ENCODE measurements around the gene SYTL3. TPM values are rescaled to one million over a fixed set of nuclear protein-coding genes. Genes with fewer than 3 reads are reported as not detected.
A peak's percentile ranks its signal among the peaks of the same experiment; 100 is the strongest.
"Not testable (repeated sequence)": the region's sequence is repeated elsewhere in the genome, so short reads cannot be mapped to it uniquely, and the experiment has no call there.

The SYTL3 gene
- total RNA-seq, 4 donors from 2014 or later: 1.8 to 5.7 (median 2.9) TPM

DNA sequence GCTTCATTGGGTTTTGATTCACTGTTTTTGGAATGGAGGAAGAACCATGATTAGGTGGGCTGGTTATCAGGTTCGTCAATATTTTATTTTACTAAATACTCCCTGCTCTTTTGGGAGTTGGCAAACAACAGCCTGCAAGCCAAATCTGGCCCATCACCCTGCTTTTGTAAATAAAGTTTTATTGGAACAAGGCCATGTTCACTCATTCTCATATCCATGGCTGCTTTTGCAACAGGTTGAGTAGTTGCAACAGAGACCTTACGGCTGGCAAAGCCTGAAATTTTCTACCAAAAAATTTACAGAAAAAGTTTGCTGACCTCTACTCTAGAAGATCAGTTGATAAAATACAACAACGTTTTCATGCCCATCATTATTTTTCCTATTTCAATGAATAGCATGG lies 45.1 kb downstream of the SYTL3 start:
- intact Hi-C loops (cut with DNase I; ENCODE audit: low total_unique reads): loop anchor here (5.0 kb wide), 1 partner anchor 473 kb away; no protein-coding TSS in a partner anchor
- H3K4me3 ChIP-seq (ENCODE audit: low read depth, poor library complexity, severe bottlenecking): no peak overlapping the region
- WGBS, 2 donors: 86 to 91% methylated on average over 3 of the region's 3 CpGs
- peak in 1 of 2 donors; percentile 2 for DNase-seq (ENCODE audit: low spot score in 2 of 2)
- no peak for TF ChIP-seq POLR2A (IDR thresholded peaks at IDR 0.05)
- TF ChIP-seq, protein P1, sequence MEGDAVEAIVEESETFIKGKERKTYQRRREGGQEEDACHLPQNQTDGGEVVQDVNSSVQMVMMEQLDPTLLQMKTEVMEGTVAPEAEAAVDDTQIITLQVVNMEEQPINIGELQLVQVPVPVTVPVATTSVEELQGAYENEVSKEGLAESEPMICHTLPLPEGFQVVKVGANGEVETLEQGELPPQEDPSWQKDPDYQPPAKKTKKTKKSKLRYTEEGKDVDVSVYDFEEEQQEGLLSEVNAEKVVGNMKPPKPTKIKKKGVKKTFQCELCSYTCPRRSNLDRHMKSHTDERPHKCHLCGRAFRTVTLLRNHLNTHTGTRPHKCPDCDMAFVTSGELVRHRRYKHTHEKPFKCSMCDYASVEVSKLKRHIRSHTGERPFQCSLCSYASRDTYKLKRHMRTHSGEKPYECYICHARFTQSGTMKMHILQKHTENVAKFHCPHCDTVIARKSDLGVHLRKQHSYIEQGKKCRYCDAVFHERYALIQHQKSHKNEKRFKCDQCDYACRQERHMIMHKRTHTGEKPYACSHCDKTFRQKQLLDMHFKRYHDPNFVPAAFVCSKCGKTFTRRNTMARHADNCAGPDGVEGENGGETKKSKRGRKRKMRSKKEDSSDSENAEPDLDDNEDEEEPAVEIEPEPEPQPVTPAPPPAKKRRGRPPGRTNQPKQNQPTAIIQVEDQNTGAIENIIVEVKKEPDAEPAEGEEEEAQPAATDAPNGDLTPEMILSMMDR (IDR thresholded peaks at IDR 0.05): no peak

DNA sequence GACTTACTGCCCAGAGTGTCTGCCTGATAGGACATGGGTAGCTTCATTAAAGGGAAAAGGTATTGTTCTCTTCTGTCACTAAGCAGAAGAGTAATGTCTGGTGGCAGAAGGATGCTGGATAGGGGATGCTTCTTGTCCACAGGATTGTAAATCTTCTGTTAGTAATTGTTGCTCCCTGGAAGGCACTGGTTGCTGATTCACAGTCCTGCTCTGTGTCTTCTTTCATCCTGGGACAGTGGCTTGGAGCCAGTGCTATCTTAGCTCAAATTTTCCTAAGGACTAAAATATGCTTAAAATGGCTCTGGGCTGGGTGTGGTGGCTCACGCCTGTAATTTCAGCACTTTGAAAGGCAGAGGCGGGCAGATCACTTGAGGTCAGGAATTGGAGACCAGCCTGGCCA lies 48.0 kb downstream of the SYTL3 start:
- intact Hi-C loops (cut with DNase I; ENCODE audit: low total_unique reads): loop anchor here (5.0 kb wide), 1 partner anchor 476 kb away; no protein-coding TSS in a partner anchor
- 50 to 52% methylated on average over 2 of the region's 2 CpGs for WGBS, 2 donors
- H3K4me3 ChIP-seq (ENCODE audit: low read depth, poor library complexity, severe bottlenecking): no peak overlapping the region
- peak in 1 of 2 donors; percentile 36 for DNase-seq (ENCODE audit: low spot score in 2 of 2)
- TF ChIP-seq, protein P1 (IDR thresholded peaks at IDR 0.05): no peak
- TF ChIP-seq POLR2A (IDR thresholded peaks at IDR 0.05): no peak

DNA sequence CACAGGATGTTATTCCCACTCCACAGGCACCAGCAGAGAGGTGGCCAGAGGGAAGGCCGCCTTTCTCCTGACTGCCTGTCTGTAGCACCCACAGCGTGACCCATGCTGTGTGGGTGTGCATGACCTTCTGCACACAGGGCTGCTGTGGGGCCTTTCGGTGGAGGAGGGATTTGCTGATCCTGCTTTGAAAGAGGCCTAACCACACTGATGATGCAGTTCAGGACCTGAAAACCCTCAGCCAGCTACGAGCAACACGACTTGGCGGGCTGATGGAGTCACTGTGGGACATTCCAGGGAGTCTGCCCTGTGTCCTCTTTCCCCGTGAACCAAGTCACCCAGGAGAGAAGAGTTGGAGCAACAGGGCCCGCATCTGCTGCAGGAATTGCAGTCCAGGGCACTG lies 49.1 kb downstream of the SYTL3 start:
- no peak for TF ChIP-seq POLR2A (IDR thresholded peaks at IDR 0.05)
- TF ChIP-seq, protein P1 (IDR thresholded peaks at IDR 0.05): no peak
- DNase-seq (ENCODE audit: low spot score in 2 of 2): peak in 1 of 2 donors; percentile 81
- H3K4me3 ChIP-seq (ENCODE audit: low read depth, poor library complexity, severe bottlenecking): no peak overlapping the region
- 85 to 90% methylated on average over 7 of the region's 8 CpGs for WGBS, 2 donors
- intact Hi-C loops (cut with DNase I; ENCODE audit: low total_unique reads): loop anchor here (5.0 kb wide), 1 partner anchor 477 kb away; no protein-coding TSS in a partner anchor

DNA sequence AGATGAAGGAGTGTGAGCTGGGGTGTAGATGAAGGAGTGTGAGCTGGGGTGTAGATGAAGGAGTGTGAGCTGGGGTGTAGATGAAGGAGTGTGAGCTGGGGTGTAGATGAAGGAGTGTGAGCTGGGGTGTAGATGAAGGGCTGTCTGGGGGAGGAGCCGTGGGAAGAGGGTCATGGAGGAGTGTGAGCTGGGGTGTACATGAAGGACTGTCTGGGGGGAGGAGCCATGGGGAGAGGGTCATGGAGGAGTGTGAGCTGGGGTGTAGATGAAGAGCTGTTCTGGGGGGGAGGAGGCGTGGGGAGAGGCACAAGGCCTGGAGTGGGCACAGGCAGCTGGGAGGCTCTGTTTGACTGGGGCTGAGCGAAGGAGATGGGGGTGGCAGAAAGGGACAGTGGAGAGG lies 51.4 kb downstream of the SYTL3 start:
- intact Hi-C loops (cut with DNase I; ENCODE audit: low total_unique reads); DNase-seq (ENCODE audit: low spot score in 2 of 2); H3K4me3 ChIP-seq (ENCODE audit: low read depth, poor library complexity, severe bottlenecking): not testable (repeated sequence)
- 86 to 97% methylated on average over 3 of the region's 3 CpGs for WGBS, 2 donors

DNA sequence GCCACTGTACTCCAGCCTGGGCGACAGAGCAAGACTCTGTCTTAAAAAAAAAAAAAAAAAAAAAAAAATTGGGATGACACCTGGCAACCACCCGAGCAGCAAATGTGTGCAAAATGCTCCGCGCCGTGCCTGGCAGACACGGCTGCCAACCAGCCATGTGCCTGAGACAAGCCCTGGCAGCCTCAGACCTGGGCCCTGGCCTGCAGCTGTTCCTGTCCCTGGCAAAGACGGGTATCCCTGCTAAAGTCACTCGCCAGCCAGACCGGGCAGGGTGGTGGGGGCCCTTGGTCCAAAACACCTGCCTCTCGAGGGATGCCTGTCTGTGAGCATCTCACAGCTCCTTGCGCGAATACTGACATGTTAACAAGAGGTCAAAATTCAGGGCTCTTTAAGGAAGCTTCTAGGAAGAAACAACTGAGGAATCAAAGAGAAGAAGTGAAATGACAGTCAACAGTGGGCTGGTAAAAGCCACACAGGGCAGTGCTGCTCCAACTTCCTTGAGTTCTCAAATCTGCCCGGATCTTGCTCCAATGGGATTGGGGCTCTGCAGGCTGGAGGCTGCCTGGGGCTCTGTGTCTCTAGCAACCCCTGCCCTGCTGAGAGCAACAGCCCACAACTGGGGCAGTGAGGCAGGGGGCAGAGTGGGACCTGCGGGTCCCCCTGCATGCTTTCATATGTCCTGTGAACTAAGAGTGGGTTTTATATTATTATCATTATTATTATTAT lies 53.4 kb downstream of the SYTL3 start:
- H3K4me3 ChIP-seq (ENCODE audit: low read depth, poor library complexity, severe bottlenecking): no peak overlapping the region
- no peak for TF ChIP-seq POLR2A (IDR thresholded peaks at IDR 0.05)
- TF ChIP-seq, protein P1 (IDR thresholded peaks at IDR 0.05): no peak
- 37 to 54% methylated on average over 14 of the region's 14 CpGs for WGBS, 2 donors
- intact Hi-C loops (cut with DNase I; ENCODE audit: low total_unique reads): no loop called here
- peak; percentile 59 to 90 for DNase-seq (ENCODE audit: low spot score in 2 of 2)

DNA sequence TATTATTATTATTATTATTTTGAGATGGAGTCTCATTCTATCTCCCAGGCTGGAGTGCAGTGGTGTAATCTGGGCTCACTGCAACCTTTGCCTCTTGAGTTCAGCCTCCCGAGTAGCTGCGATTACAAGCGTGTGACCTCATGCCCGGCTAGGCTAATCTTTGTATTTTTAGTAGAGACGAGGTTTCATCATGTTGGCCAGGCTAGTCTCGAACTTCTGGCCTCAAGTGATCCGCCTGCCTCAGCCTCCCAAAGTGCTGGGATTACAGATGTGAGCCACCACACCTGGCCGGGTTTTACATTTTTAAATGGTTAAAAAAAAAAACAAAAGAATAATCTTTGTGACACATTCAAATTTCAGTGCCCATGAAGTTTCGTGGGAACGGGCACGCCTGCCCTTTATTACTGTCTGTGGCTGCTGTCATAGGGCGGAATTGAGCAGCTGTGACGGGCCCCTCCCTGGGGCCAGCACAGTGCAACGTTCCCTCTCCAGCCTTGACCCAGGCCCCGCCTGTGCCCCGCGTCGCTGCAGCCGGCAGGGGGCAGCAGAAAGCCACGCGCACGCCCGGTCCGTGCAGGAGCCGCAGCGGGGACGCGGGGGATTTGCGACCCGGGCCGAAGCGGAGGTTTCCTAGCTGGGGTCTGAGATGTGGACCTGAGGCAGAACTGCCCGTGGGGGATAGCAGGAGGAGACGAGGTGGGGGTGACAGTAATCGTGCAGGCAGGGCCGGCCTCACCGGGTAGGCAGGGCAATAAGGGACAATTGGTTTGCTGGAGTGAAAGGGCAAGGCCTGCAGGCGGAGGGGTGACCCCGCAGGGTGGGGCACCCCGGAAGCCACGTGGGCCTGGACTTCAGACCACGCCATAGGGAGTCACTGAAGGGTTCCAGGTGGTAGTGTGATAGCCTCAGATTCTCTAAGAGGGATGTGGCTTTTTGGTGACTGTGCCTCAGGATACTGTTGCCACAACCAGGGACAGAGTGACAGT lies 54.3 kb downstream of the SYTL3 start:
- 8 to 9% methylated on average over 42 of the region's 42 CpGs for WGBS, 2 donors
- TF ChIP-seq POLR2A (IDR thresholded peaks at IDR 0.05): no peak
- TF ChIP-seq, protein P1 (IDR thresholded peaks at IDR 0.05): peak in 1 of 3 donors; percentile 96
- intact Hi-C loops (cut with DNase I; ENCODE audit: low total_unique reads): no loop called here
- DNase-seq (ENCODE audit: low spot score in 2 of 2): peak; percentile 80 to 96
- H3K4me3 ChIP-seq (ENCODE audit: low read depth, poor library complexity, severe bottlenecking): no peak overlapping the region

Measured in lower leg skin (tissue), 4 donors.